ENCODE data around the gene HOMER2. TPM values are rescaled to one million over a fixed set of nuclear protein-coding genes. Genes with fewer than 3 reads are reported as not detected.
A peak's percentile ranks its signal among the peaks of the same experiment; 100 is the strongest.

Gene HOMER2
- total and polyA plus RNA-seq, 2 of the 13 experiments (the other 11 are each of a cell fraction or from before 2014, with no cell fraction given): 12.9 to 14.1 TPM

GRCh38 chr15:82960766-82961165 is 8.2 kb upstream of the HOMER2 start:
- Histone ChIP-seq H3K27ac (ENCODE audit: extremely low read length, insufficient read depth, low read length) (no peak overlapping the region), H3K36me3 (replicated peaks in 1 of 2; ENCODE audit: control insufficient read depth in 1 of 2, insufficient read depth in 2 of 2, low read length in 2 of 2) (no peaks in the 10 kb centered on the region), H3K4me2 (ENCODE audit: low read depth, low read length) (no peak overlapping the region), H3K9me3 (ENCODE audit: low read length) (no peaks in the 10 kb centered on the region), H3K79me2 (ENCODE audit: insufficient read depth, low read length) (no peaks in the 10 kb centered on the region), H3K4me1 (ENCODE audit: insufficient read depth, low read length) (peaks cover 11% of the 10 kb centered on the region), H3K27me3 (ENCODE audit: control insufficient read depth in 1 of 2, insufficient read depth in 2 of 2, low read length in 2 of 2) (no peaks in the 10 kb centered on the region), H2AFZ (ENCODE audit: low read length) (no peak overlapping the region), H3K9ac (ENCODE audit: insufficient read depth, low read depth, low read length) (no peak overlapping the region), H3K4me3 (replicated peaks in 1 of 3; ENCODE audit: insufficient read depth in 1 of 3, low read depth in 2 of 3, low read length in 3 of 3) (no peak overlapping the region), H4K20me1 (ENCODE audit: insufficient read depth, low read length) (no peaks in the 10 kb centered on the region)
- TF ChIP-seq ISL2 (CRISPR knock-in tag; IDR thresholded peaks at IDR 0.05) (no peak), TBX3 (IDR thresholded peaks at IDR 0.05; ENCODE audit: borderline replicate concordance) (no peak), PHF8 (CRISPR knock-in tag; IDR thresholded peaks at IDR 0.05) (no peak), MYNN (CRISPR knock-in tag; IDR thresholded peaks at IDR 0.05; ENCODE audit: low read depth) (no peak), ZNF234 (CRISPR knock-in tag; conservative IDR thresholded peaks at IDR 0.05) (no peak), FOXP1 (IDR thresholded peaks at IDR 0.05) (no peak), FOXP1 (CRISPR knock-in tag; IDR thresholded peaks at IDR 0.05) (no peak), WIZ (CRISPR knock-in tag; IDR thresholded peaks at IDR 0.05) (no peak), IRX3 (CRISPR knock-in tag; IDR thresholded peaks at IDR 0.05; ENCODE audit: borderline replicate concordance, low read depth) (no peak), MLXIP (CRISPR knock-in tag; IDR thresholded peaks at IDR 0.05; ENCODE audit: borderline replicate concordance) (no peak), ZFX (CRISPR knock-in tag; IDR thresholded peaks at IDR 0.05; ENCODE audit: low read depth) (no peak)
- 39% methylated on average over 2 of the region's 3 CpGs for WGBS (ENCODE audit: low lambda C conversion rate)
- ChIA-PET POLR2A (no interaction called here), CTCF (ENCODE audit: low intra/inter-chr PET ratio, low total read pairs) (no interaction called here)
- DNase-seq (ENCODE audit: low spot score) (no peak), FAIRE-seq (no peak), ATAC-seq (peak; percentile 35; the same call in 2 of the 3 replicates)
- in situ Hi-C loops (cut with HindIII; ENCODE audit: extremely low pct_ligation_motif_present, low pct_unique_long_range_greater_than_20kb): no loop called here
- intact Hi-C loops (cut with micrococcal nuclease; ENCODE audit: unreplicated experiment): no loop called here
- no TSS peak for BruUV-seq (replicated peaks)
